KBM-7 (cell line): ENCODE data around the gene RSPO4.
A peak's percentile ranks its signal among the peaks of the same experiment; 100 is the strongest.

ENCODE experiments used
- DNase-seq: peaks from one replicate; pipeline ENCODE4 v3.0.0-alpha.2; 2015
- in situ Hi-C: fragments of 300-500 bp; cut with MboI; formaldehyde crosslinking; loops from 2 replicates; pipeline ENCODE4 v1.14.3; 2020; ENCODE audit warnings: low sequenced_read_pairs, low pct_unique_long_range_greater_than_20kb, mixed read lengths

The RSPO4 gene

GRCh38 chr20:976033-976432 is 26.1 kb downstream of the RSPO4 start:
- no peak for DNase-seq
- in situ Hi-C loops, result no loop called here

GRCh38 chr20:973785-974194 is 28.3 kb downstream of the RSPO4 start:
- peak; percentile 74 for DNase-seq
- in situ Hi-C loops, result no loop called here

- in situ Hi-C loops, result no loop called here
- DNase-seq, result no peak
Observed at GRCh38 chr20:972256-972655, 29.9 kb downstream of the RSPO4 start.

GRCh38 chr20:971346-971745 is 30.8 kb downstream of the RSPO4 start:
- no peak for DNase-seq
- in situ Hi-C loops, result no loop called here

- DNase-seq, result no peak
- in situ Hi-C loops, result no loop called here
Observed at GRCh38 chr20:969868-970267, 32.2 kb downstream of the RSPO4 start.

GRCh38 chr20:967796-968742 is 34.0 kb downstream of the RSPO4 start:
- DNase-seq, result peak; percentile 18
- in situ Hi-C loops, result no loop called here

- in situ Hi-C loops, result no loop called here
Observed at GRCh38 chr20:965956-966355, 36.2 kb downstream of the RSPO4 start.

GRCh38 chr20:963795-964194 is 38.3 kb downstream of the RSPO4 start:
- in situ Hi-C loops, result no loop called here
- no peak for DNase-seq

More at GRCh38 chr20:965956-966355, 36.2 kb downstream of the RSPO4 start:
- DNase-seq, result no peak

GRCh38 chr20:962683-963082 is 39.4 kb downstream of the RSPO4 start:
- no peak for DNase-seq
- in situ Hi-C loops, result no loop called here

GRCh38 chr20:962223-962622 is 39.9 kb downstream of the RSPO4 start:
- no peak for DNase-seq
- in situ Hi-C loops, result no loop called here

- DNase-seq, result no peak
- in situ Hi-C loops, result no loop called here
Observed at GRCh38 chr20:961768-962167, 40.3 kb downstream of the RSPO4 start.

GRCh38 chr20:959996-960615 is 42.0 kb downstream of the RSPO4 start:
- in situ Hi-C loops, result loop anchor here (10.0 kb wide), 1 partner anchor 145 kb away; no protein-coding TSS in a partner anchor

GRCh38 chr20:958936-959815 is 42.9 kb downstream of the RSPO4 start:
- in situ Hi-C loops, result loop anchor here (10.0 kb wide), 1 partner anchor 144 kb away; no protein-coding TSS in a partner anchor
- DNase-seq, result no peak

More at GRCh38 chr20:959996-960615, 42.0 kb downstream of the RSPO4 start:
- no peak for DNase-seq

- no peak for DNase-seq
- in situ Hi-C loops, result loop anchor here (10.0 kb wide), 1 partner anchor 143 kb away; no protein-coding TSS in a partner anchor
Observed at GRCh38 chr20:957544-957943, 44.6 kb downstream of the RSPO4 start.

- DNase-seq, result peak; percentile 80
- in situ Hi-C loops, result loop anchor here (10.0 kb wide), 1 partner anchor 142 kb away; no protein-coding TSS in a partner anchor
Observed at GRCh38 chr20:956330-956951, 45.7 kb downstream of the RSPO4 start.

- in situ Hi-C loops, result loop anchor here (10.0 kb wide), 1 partner anchor 141 kb away; no protein-coding TSS in a partner anchor
- no peak for DNase-seq
Observed at GRCh38 chr20:955656-956055, 46.5 kb downstream of the RSPO4 start.

GRCh38 chr20:955111-955510 is 47.0 kb downstream of the RSPO4 start:
- no peak for DNase-seq
- in situ Hi-C loops, result loop anchor here (10.0 kb wide), 1 partner anchor 140 kb away; no protein-coding TSS in a partner anchor

GRCh38 chr20:953742-954141 is 48.4 kb downstream of the RSPO4 start:
- in situ Hi-C loops, result loop anchor here (10.0 kb wide), 1 partner anchor 139 kb away; no protein-coding TSS in a partner anchor
- peak; percentile 21 for DNase-seq
